ENCODE data around the gene WDR1.

Gene WDR1

GRCh38 chr4:10122236-10122932 lies 5.8 kb upstream of the WDR1 start:
- no peak overlapping the region for H3K4me3 ChIP-seq (ENCODE audit: low read depth, low read length)

GRCh38 chr4:10121568-10122208 lies 5.1 kb upstream of the WDR1 start:
- no peak for TF ChIP-seq CTCF (IDR thresholded peaks at IDR 0.05; ENCODE audit: low read depth, low read length)

More at GRCh38 chr4:10122236-10122932, 5.8 kb upstream of the WDR1 start:
- TF ChIP-seq CTCF (IDR thresholded peaks at IDR 0.05; ENCODE audit: low read depth, low read length), result no peak

GRCh38 chr4:10120943-10121567 lies 4.5 kb upstream of the WDR1 start:
- H3K4me3 ChIP-seq (ENCODE audit: low read depth, low read length), result no peak overlapping the region
- no peak for TF ChIP-seq CTCF (IDR thresholded peaks at IDR 0.05; ENCODE audit: low read depth, low read length)

More at GRCh38 chr4:10121568-10122208, 5.1 kb upstream of the WDR1 start:
- no peak overlapping the region for H3K4me3 ChIP-seq (ENCODE audit: low read depth, low read length)

- H3K4me3 ChIP-seq (ENCODE audit: low read depth, low read length), result no peak overlapping the region
- no peak for TF ChIP-seq CTCF (IDR thresholded peaks at IDR 0.05; ENCODE audit: low read depth, low read length)
These were observed 3.2 kb upstream of the WDR1 start for GRCh38 chr4:10119773-10120172.

GRCh38 chr4:10119278-10119677 lies 2.7 kb upstream of the WDR1 start:
- no peak for TF ChIP-seq CTCF (IDR thresholded peaks at IDR 0.05; ENCODE audit: low read depth, low read length)
- H3K4me3 ChIP-seq (ENCODE audit: low read depth, low read length), result no peak overlapping the region

GRCh38 chr4:10118048-10119004 lies 1.7 kb upstream of the WDR1 start:
- TF ChIP-seq CTCF (IDR thresholded peaks at IDR 0.05; ENCODE audit: low read depth, low read length), result no peak
- H3K4me3 ChIP-seq (ENCODE audit: low read depth, low read length), result no peak overlapping the region

Measured in WI38 (cell line).